K562 (cell line): Measurements from ENCODE around the gene GGT5. TPM values are rescaled to one million over a fixed set of nuclear protein-coding genes. Genes with fewer than 3 reads are reported as not detected.

Experiments
- ARHGAP35 ChIP-seq: fragments of 450-650 bp; IDR thresholded peaks from 2 replicates; pipeline ENCODE4 v1.6.1; 2018; ENCODE audit not compliant: partially characterized antibody
- BRF2 ChIP-seq: IDR thresholded peaks from 3 replicates; pipeline ENCODE4 v1.6.1; 2011; ENCODE audit warnings: borderline replicate concordance, mild to moderate bottlenecking; ENCODE audit not compliant: insufficient read length, insufficient read depth
- KHSRP ChIP-seq: fragments of 450-650 bp; IDR thresholded peaks from 2 replicates; pipeline ENCODE4 v1.6.1; 2017
- NR2F6 ChIP-seq: fragments of 450-650 bp; formaldehyde crosslinking; IDR thresholded peaks from 2 replicates; pipeline ENCODE4 v1.4.0; 2020; ENCODE audit warnings: mild to moderate bottlenecking
- RNF219 ChIP-seq: fragments of 250-450 bp; sonication (Bioruptor Pico); IDR thresholded peaks from 2 replicates; pipeline ENCODE4 v1.5.0; 2022; ENCODE audit warnings: mild to moderate bottlenecking
- SIRT6 ChIP-seq: IDR thresholded peaks from one replicate; pipeline ENCODE4 v1.6.1; 2012; ENCODE audit warnings: low read depth, mild to moderate bottlenecking, control low read depth, inconsistent platforms, low read length, moderate library complexity
- SIX5 ChIP-seq, 2 experiments: IDR thresholded peaks; 2 replicates each; pipeline ENCODE4 v1.6.1; 2011; ENCODE audit warnings: low read length in 2 of 2, borderline replicate concordance in 1 of 2, low read depth in 1 of 2, mild to moderate bottlenecking in 1 of 2, moderate library complexity in 1 of 2; ENCODE audit not compliant: insufficient read depth in 1 of 2
- SRF ChIP-seq, 2 experiments: fragments of 250-450, 450-650 bp in 1 of 2; sonication (Bioruptor Pico) in 1 of 2; sonication (generic) in 1 of 2; formaldehyde crosslinking; IDR thresholded peaks; 2 replicates each; pipeline versions ENCODE4 v1.5.0 to v1.5.1; 2020 to 2022; ENCODE audit warnings: mild to moderate bottlenecking in 1 of 2, missing genetic modification reagents in 1 of 2
- TCFL5 ChIP-seq: fragments of 250-450 bp; sonication (Bioruptor Pico); conservative IDR thresholded peaks from 2 replicates; pipeline ENCODE4 v1.6.1; 2021; ENCODE audit warnings: mild to moderate bottlenecking, moderate library complexity, matching md5 sums
- U2AF1 ChIP-seq: fragments of 200-400 bp; formaldehyde crosslinking; optimal IDR thresholded peaks from 2 replicates; pipeline ENCODE3; 2017; ENCODE audit warnings: mild to moderate bottlenecking, low read depth, low read length, moderate library complexity
- ZBTB40 ChIP-seq, 2 experiments: fragments of 450-650 bp in 1 of 2; sonication (generic) in 1 of 2; formaldehyde crosslinking in 1 of 2; IDR thresholded peaks; 2 replicates each; pipeline versions ENCODE4 v1.7.1 to v1.9.0; 2016 to 2022; ENCODE audit warnings: inconsistent platforms in 1 of 2, mild to moderate bottlenecking in 1 of 2, missing genetic modification reagents in 1 of 2
- ZNF41 ChIP-seq: fragments of 250-450 bp; sonication (Bioruptor Pico); conservative IDR thresholded peaks from 2 replicates; pipeline ENCODE4 v1.4.0; 2020; ENCODE audit warnings: mild to moderate bottlenecking
- ZNF766 ChIP-seq: fragments of 200-800 bp; sonication (Bioruptor generic); conservative IDR thresholded peaks from 2 replicates; pipeline ENCODE4 v1.6.1; 2016; ENCODE audit warnings: missing genetic modification characterization, missing compliant biosample characterization
- polyA plus RNA-seq, 8 experiments: library from polyadenylated mRNA; depleted of rRNA in 4 of 8; stranded (reverse) in 5 of 8; unstranded in 3 of 8; fragments of >200 nt; fragmentation: Nextera tagmentation in 2 of 8; fragmentation: Illumina TruSeq in 1 of 8; extraction: Ambion mirVana in 2 of 8; extraction: Trizol in 1 of 8; gene quantifications; 2 replicates each; pipeline versions ENCODE4 v1.2.1 to v1.2.3, GENCODE V29; 2011 to 2014; ENCODE audit warnings: inconsistent platforms in 1 of 8, missing spikeins in 1 of 8
- total RNA-seq, 7 experiments: library from RNA; depleted of rRNA in 6 of 7; stranded (reverse); fragments of >200 nt in 6 of 7; fragmentation: Illumina TruSeq in 2 of 7; extraction: Trizol in 2 of 7; gene quantifications; 2 replicates each; pipeline versions ENCODE4 v1.2.1 to v1.2.3, GENCODE V29; 2011 to 2021; ENCODE audit warnings: low replicate concordance in 1 of 7
- TF ChIP-seq, protein P1 (sequence below): fragments of 450-650 bp; IDR thresholded peaks from 2 replicates; pipeline ENCODE4 v1.6.1; 2016

GGT5 gene
- total and polyA plus RNA-seq, 9 of the 15 experiments (the other 6 are each of a cell fraction or from before 2014, with no cell fraction given): 0.07 to 0.69 (median 0.18) TPM; not detected in 4

GRCh38 chr22:24284747-24285203 lies 39.9 kb upstream of the GGT5 start (continued):
- TF ChIP-seq ZBTB40 (IDR thresholded peaks at IDR 0.05) (no peak), ZBTB40 (CRISPR knock-in tag; IDR thresholded peaks at IDR 0.05) (no peak), ZNF41 (CRISPR knock-in tag) (no peak), RNF219 (no peak), NR2F6 (CRISPR knock-in tag) (no peak), SRF (CRISPR knock-in tag; IDR thresholded peaks at IDR 0.05) (no peak), TCFL5 (no peak), BRF2 (no peak), SIRT6 (no peak), U2AF1 (no peak), ARHGAP35 (no peak), SIX5 (IDR thresholded peaks at IDR 0.05; ENCODE audit: borderline replicate concordance in 1 of 2, insufficient read depth in 1 of 2, low read depth in 1 of 2, low read length in 2 of 2) (no peak), KHSRP (no peak), ZNF766 (CRISPR knock-in tag) (no peak)
- TF ChIP-seq, protein P1, sequence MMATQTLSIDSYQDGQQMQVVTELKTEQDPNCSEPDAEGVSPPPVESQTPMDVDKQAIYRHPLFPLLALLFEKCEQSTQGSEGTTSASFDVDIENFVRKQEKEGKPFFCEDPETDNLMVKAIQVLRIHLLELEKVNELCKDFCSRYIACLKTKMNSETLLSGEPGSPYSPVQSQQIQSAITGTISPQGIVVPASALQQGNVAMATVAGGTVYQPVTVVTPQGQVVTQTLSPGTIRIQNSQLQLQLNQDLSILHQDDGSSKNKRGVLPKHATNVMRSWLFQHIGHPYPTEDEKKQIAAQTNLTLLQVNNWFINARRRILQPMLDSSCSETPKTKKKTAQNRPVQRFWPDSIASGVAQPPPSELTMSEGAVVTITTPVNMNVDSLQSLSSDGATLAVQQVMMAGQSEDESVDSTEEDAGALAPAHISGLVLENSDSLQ: peak; percentile 93
